Endodermal cell (in vitro differentiated cells): ENCODE results near the gene PPP3CB. TPM values are rescaled to one million over a fixed set of nuclear protein-coding genes. Genes with fewer than 3 reads are reported as not detected.

Experiments
- DNase-seq: peaks from one replicate; pipeline ENCODE4 v3.0.0-alpha.2; 2017
- H3K27ac ChIP-seq: 2 replicates; pipeline ENCODE4 v1.5.1; 2013; ENCODE audit warnings: mild to moderate bottlenecking, low read depth, low read length, moderate library complexity
- H3K27me3 ChIP-seq: 2 replicates; pipeline ENCODE4 v1.6.1; 2013; ENCODE audit warnings: mild to moderate bottlenecking, low read length, moderate library complexity; ENCODE audit not compliant: insufficient read depth, control insufficient read depth, poor library complexity, severe bottlenecking
- H3K36me3 ChIP-seq: 2 replicates; pipeline ENCODE4 v1.7.0; 2013; ENCODE audit warnings: mild to moderate bottlenecking, low read length, moderate library complexity; ENCODE audit not compliant: control insufficient read depth, insufficient read depth
- H3K4me1 ChIP-seq: one replicate; pipeline ENCODE4 v1.7.0; 2013; ENCODE audit warnings: low read length; ENCODE audit not compliant: control insufficient read depth, insufficient read depth
- H3K4me3 ChIP-seq: 2 replicates; pipeline ENCODE4 v1.5.1; 2013; ENCODE audit warnings: mild to moderate bottlenecking, low read length, moderate library complexity
- H3K9ac ChIP-seq: 2 replicates; pipeline ENCODE4 v1.6.1; 2013; ENCODE audit warnings: mild to moderate bottlenecking, low read length, moderate library complexity; ENCODE audit not compliant: poor library complexity, severe bottlenecking; ENCODE audit errors: extremely low read depth
- H3K9me3 ChIP-seq: 2 replicates; pipeline ENCODE4 v1.6.1; 2013; ENCODE audit warnings: mild to moderate bottlenecking, low read length, moderate library complexity; ENCODE audit not compliant: control insufficient read depth
- H3K27ac Mint-ChIP-seq: 2 replicates; pipeline ENCODE4 v1.8.0; 2020; ENCODE audit warnings: mixed read lengths
- H3K27me3 Mint-ChIP-seq: 2 replicates; pipeline ENCODE4 v1.8.0; 2021; ENCODE audit warnings: mild to moderate bottlenecking, mixed read lengths; ENCODE audit not compliant: insufficient read depth
- H3K36me3 Mint-ChIP-seq: 2 replicates; pipeline ENCODE4 v1.8.0; 2020; ENCODE audit warnings: low read depth, mixed read lengths
- H3K4me1 Mint-ChIP-seq: 2 replicates; pipeline ENCODE4 v1.8.0; 2020; ENCODE audit warnings: mixed read lengths
- H3K4me3 Mint-ChIP-seq: 2 replicates; pipeline ENCODE4 v1.8.0; 2020; ENCODE audit warnings: mild to moderate bottlenecking, moderate library complexity, mixed read lengths
- H3K9me3 Mint-ChIP-seq: 2 replicates; pipeline ENCODE4 v1.8.0; 2020; ENCODE audit warnings: mild to moderate bottlenecking, mixed read lengths
- CTCF ChIP-seq: fragments of 200-600 bp; sonication (generic); conservative IDR thresholded peaks from 2 replicates; pipeline ENCODE4 v1.5.0; 2021; ENCODE audit warnings: antibody characterized with exemption, mild to moderate bottlenecking
- WGBS, 2 experiments: methylation state at CpG; one replicate each; pipeline versions ENCODE4 v1.1.5 to v1.1.7; 2013; ENCODE audit warnings: missing lambda C conversion rate in 2 of 2, mixed read lengths in 1 of 2; ENCODE audit not compliant: insufficient coverage in 1 of 2, insufficient read length in 1 of 2; 5-methylcytosine and 5-hydroxymethylcytosine counted together
- total RNA-seq, 2 donors: library from RNA; stranded (reverse); fragmentation: NEBNext Ultra II Directional in 1 of 2; extraction: Animal tissue kit (Norgen Biotek cat#: 25700) in 1 of 2; gene quantifications; 2 replicates in 1 of 2; 3 replicates in 1 of 2; pipeline ENCODE4 v1.2.1, GENCODE V29; 2021

Gene PPP3CB
- total RNA-seq, 2 donors from 2014 or later, result 39.2 to 40.2 TPM

DNA sequence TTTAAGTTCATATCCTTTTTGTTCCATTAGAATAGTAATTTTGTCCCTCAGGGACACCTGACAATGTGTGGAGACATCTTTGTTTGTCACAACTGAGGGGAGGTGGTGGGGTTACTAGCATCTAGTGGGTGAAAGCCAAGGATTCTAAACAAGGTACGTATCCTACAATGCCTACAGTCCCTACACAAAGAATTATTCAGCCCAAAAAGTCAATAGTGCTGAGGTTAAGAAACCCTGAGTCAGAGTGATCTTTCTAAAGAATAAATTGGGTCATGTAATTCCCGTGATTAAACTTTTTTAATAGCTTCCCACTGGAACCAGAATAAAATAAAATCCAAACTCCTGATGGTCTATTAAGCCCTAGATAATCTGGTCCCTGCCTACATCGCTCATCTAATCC lies 79.3 kb downstream of the PPP3CB start:
- Histone ChIP-seq H3K9me3 (no peaks in the 10 kb centered on the region), H3K27me3 (no peaks in the 10 kb centered on the region), H3K27ac (no peak overlapping the region), H3K4me1 (no peaks in the 10 kb centered on the region), H3K4me3 (no peak overlapping the region), H3K36me3 (no peaks in the 10 kb centered on the region), H3K9ac (no peak overlapping the region)
- Mint-ChIP-seq H3K9me3 (no peaks in the 10 kb centered on the region), H3K27me3 (no peaks in the 10 kb centered on the region), H3K27ac (no peak overlapping the region), H3K36me3 (peaks cover 3% of the 10 kb centered on the region), H3K4me3 (no peak overlapping the region), H3K4me1 (peaks cover 10% of the 10 kb centered on the region)
- TF ChIP-seq CTCF, result no peak
- no peak for DNase-seq
- 80 to 98% methylated on average over 1 to 3 of the region's 3 CpGs for WGBS, 2 experiments

- Histone ChIP-seq H3K4me3 (peak overlapping the region; percentile 83), H3K36me3 (peaks cover 4% of the 10 kb centered on the region), H3K27ac (peak overlapping the region; percentile 16), H3K27me3 (no peaks in the 10 kb centered on the region), H3K9me3 (no peaks in the 10 kb centered on the region), H3K9ac (peak overlapping the region; percentile 77), H3K4me1 (no peaks in the 10 kb centered on the region)
- Mint-ChIP-seq H3K9me3 (no peaks in the 10 kb centered on the region), H3K27me3 (no peaks in the 10 kb centered on the region), H3K27ac (peak overlapping the region; percentile 95), H3K4me1 (peaks cover 18% of the 10 kb centered on the region), H3K36me3 (peaks cover 13% of the 10 kb centered on the region), H3K4me3 (peak overlapping the region; percentile 78)
- 20 to 31% methylated on average over 9 to 17 of the region's 17 CpGs for WGBS, 2 experiments
- DNase-seq, result no peak
- no peak for TF ChIP-seq CTCF
Observed at GRCh38 chr10:73414230-73414945, 81.4 kb downstream of the PPP3CB start.

GRCh38 chr10:73413528-73414229 lies 82.1 kb downstream of the PPP3CB start, which contains the start of gene ANXA7:
Gene ANXA7, minus strand, starts transcription at chr10:73414058. Its CDS starts 13,202 bp downstream, at chr10:73400856.
- Mint-ChIP-seq H3K4me1 (peaks cover 25% of the 10 kb centered on the region), H3K27me3 (no peaks in the 10 kb centered on the region), H3K9me3 (no peaks in the 10 kb centered on the region), H3K36me3 (peaks cover 13% of the 10 kb centered on the region), H3K4me3 (peak within 1 kb of the TSS; percentile 78), H3K27ac (peak within 1 kb of the TSS; percentile 95)
- Histone ChIP-seq H3K4me1 (no peaks in the 10 kb centered on the region), H3K4me3 (peak within 1 kb of the TSS; percentile 83), H3K27me3 (no peaks in the 10 kb centered on the region), H3K9me3 (no peaks in the 10 kb centered on the region), H3K36me3 (peaks cover 4% of the 10 kb centered on the region), H3K27ac (peak within 1 kb of the TSS; percentile 62), H3K9ac (peak within 1 kb of the TSS; percentile 77)
- peak; percentile 99 for DNase-seq
- WGBS, 2 experiments, result 0% methylated on average over 19 to 62 of the region's 62 CpGs
- TF ChIP-seq CTCF, result peak; percentile 59
